Sigmoid colon (tissue), 7 donors: ENCODE data around the gene TDRKH. TPM values are rescaled to one million over a fixed set of nuclear protein-coding genes. Genes with fewer than 3 reads are reported as not detected.
"Not testable (repeated sequence)": the region's sequence is repeated elsewhere in the genome, so short reads cannot be mapped to it uniquely, and the experiment has no call there.

ENCODE experiments used
- DNase-seq: peaks from one replicate; pipeline ENCODE4 v3.0.0-alpha.2; 2019
- H3K27ac ChIP-seq, 4 donors: fragments of 200-600 bp; sonication (generic); one replicate each; pipeline ENCODE4 v1.5.1; 2016 to 2019; ENCODE audit warnings: mild to moderate bottlenecking in 1 of 4
- H3K27me3 ChIP-seq, 3 donors: fragments of 200-600 bp; sonication (generic); one replicate each; pipeline ENCODE4 v1.5.1; 2019; ENCODE audit warnings: mild to moderate bottlenecking in 1 of 3
- H3K36me3 ChIP-seq, 4 donors: fragments of 200-600 bp; sonication (generic); one replicate each; pipeline ENCODE4 v1.5.1; 2016 to 2019
- H3K4me1 ChIP-seq, 4 donors: fragments of 200-600 bp; sonication (generic); one replicate each; pipeline ENCODE4 v1.5.1; 2017 to 2019
- H3K4me3 ChIP-seq, 4 donors: fragments of 200-600 bp; sonication (generic); one replicate each; pipeline ENCODE4 v1.5.1; 2017 to 2019; ENCODE audit warnings: mild to moderate bottlenecking in 2 of 4, moderate library complexity in 1 of 4
- H3K9me3 ChIP-seq, 4 donors: fragments of 200-600 bp in 3 of 4; sonication (generic) in 3 of 4; one replicate each; pipeline versions ENCODE4 v1.5.1 to v1.6.1; 2013 to 2019
- EP300 ChIP-seq, 4 donors: sonication (generic); formaldehyde crosslinking; IDR thresholded peaks; one replicate each; pipeline ENCODE4 v1.6.1; 2017; ENCODE audit warnings: antibody characterized with exemption in 4 of 4
- POLR2A ChIP-seq, 2 donors: fragments of 450-650 bp; IDR thresholded peaks; one replicate each; pipeline ENCODE4 v1.6.1; 2016; ENCODE audit warnings: antibody characterized with exemption in 2 of 2, mild to moderate bottlenecking in 2 of 2, moderate library complexity in 2 of 2
- POLR2AphosphoS5 ChIP-seq, 4 donors: sonication (generic); formaldehyde crosslinking; IDR thresholded peaks; one replicate each; pipeline ENCODE4 v1.6.1; 2017; ENCODE audit warnings: antibody characterized with exemption in 4 of 4
- WGBS, 2 donors: extraction: QIAGEN DNeasy Blood & Tissue Kit; methylation state at CpG; one replicate each; pipeline ENCODE4 v1.1.7; 2013; 5-methylcytosine and 5-hydroxymethylcytosine counted together
- intact Hi-C: fragments of 100-400 bp; cut with DNase I; formaldehyde crosslinking; loops from one replicate; pipeline ENCODE4 v1.15.1; 2023
- polyA plus RNA-seq, 3 donors: library from polyadenylated mRNA; stranded (reverse); fragments of 200-250 nt; gene quantifications; one replicate each; pipeline ENCODE4 v1.2.3, GENCODE V29; 2013
- total RNA-seq, 4 donors: library from RNA; depleted of rRNA; stranded (reverse); fragments of >200 nt; gene quantifications; one replicate each; pipeline ENCODE4 v1.1.0, GENCODE V29; 2016
- TF ChIP-seq, protein P1 (sequence below), 4 experiments: fragments of 450-650 bp in 3 of 4; fragments of 200-600 bp in 1 of 4; IDR thresholded peaks; one replicate each; pipeline ENCODE4 v1.5.1; 2016 to 2019; ENCODE audit warnings: antibody characterized with exemption in 4 of 4, mild to moderate bottlenecking in 3 of 4, moderate library complexity in 2 of 4
- donor health status: healthy with polysubstance abuse.
- donor health status: Bipolar disorder and iron deficiency.
- donor health status: healthy.

The TDRKH gene
- total and polyA plus RNA-seq, 7 donors, result 1.8 to 5.5 (median 3.9) TPM

DNA sequence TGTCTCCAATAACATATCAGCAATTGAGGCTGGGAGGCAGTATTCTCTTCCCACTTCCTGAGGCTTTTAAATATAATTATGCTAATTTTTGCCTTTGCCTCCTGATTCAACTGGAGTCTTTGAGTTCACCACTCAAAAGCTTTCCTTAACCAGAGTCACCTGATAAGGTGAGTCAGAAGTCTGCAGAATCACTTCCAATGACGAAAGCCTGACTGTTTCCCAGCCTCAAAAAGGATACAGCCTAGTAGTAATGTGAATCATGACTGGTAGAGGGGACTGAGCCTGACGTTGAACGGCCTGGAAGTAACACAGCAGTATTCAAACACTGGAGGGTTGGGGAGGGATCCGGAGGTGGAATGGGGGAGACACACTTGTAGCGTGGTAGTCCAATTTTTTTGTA is 16.6 kb downstream of the TDRKH start:
- 87 to 88% methylated on average over 5 of the region's 5 CpGs for WGBS, 2 donors

DNA sequence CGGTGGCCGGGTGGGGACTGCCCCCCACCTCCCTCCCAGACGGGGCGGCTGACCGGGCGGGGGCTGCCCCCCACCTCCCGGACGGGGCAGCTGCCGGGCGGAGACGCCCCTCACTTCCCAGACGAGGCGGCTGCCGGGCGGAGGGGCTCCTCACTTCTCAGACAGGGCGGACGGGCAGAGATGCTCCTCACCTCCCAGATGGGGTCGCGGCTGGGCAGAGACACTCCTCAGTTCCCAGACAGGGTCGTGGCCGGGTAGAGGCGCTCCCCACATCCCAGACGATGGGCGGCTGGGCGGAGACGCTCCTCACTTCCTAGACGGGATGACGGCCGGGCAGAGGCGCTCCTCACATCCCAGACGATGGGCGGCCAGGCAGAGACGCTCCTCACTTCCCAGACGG is 21.0 kb downstream of the TDRKH start:
- H3K9me3 ChIP-seq, H3K27ac ChIP-seq, DNase-seq, H3K27me3 ChIP-seq, H3K4me3 ChIP-seq, H3K4me1 ChIP-seq, intact Hi-C loops: not testable (repeated sequence)
- H3K36me3 ChIP-seq, result peaks cover 0 to 10% (median 3%) of the 10 kb centered on the region in 4 donors
- 83 to 90% methylated on average over 34 of the region's 34 CpGs for WGBS, 2 donors

More for the DNA sequence above, 16.6 kb downstream of the TDRKH start:
- Histone ChIP-seq H3K27me3 (no peaks in the 10 kb centered on the region), H3K4me1 (no peaks in the 10 kb centered on the region), H3K9me3 (no peaks in the 10 kb centered on the region), H3K27ac (no peak overlapping the region), H3K36me3 (peaks cover 0 to 52% (median 10%) of the 10 kb centered on the region in 4 donors), H3K4me3 (no peak overlapping the region)
- intact Hi-C loops, result no loop called here
- no peak for DNase-seq
- no peak for TF ChIP-seq POLR2A (IDR thresholded peaks at IDR 0.05)

DNA sequence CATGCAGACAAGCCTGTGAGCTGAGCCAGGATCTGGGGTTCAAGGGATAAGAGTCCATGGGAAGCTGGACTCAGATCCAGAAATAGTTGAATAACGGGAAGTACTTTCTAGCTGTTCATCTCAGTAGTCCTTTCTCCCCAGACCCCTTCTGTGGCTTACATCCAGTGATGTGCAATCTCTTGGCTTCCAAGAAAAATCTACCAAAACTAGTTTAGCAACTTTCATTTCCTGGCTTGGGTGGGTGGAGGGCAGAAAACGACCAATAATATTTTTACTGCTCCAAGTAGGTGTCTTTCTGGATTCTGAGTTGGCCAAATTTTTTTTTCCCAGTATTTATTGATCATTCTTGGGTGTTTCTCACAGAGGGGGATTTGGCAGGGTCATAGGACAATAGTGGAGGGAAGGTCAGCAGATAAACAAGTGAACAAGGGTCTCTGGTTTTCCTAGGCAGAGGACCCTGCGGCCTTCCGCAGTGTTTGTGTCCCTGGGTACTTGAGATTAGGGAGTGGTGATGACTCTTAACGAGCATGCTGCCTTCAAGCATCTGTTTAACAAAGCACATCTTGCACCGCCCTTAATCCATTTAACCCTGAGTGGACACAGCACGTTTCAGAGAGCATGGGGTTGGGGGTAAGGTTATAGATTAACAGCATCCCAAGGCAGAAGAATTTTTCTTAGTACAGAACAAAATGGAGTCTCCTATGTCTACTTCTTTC is 21.8 kb downstream of the TDRKH start:
- H3K4me1 ChIP-seq, H3K36me3 ChIP-seq, DNase-seq, H3K9me3 ChIP-seq, H3K27me3 ChIP-seq, H3K27ac ChIP-seq, intact Hi-C loops, H3K4me3 ChIP-seq: not testable (repeated sequence)
- WGBS, 2 donors, result 12 to 54% methylated on average over 2 of the region's 7 CpGs

DNA sequence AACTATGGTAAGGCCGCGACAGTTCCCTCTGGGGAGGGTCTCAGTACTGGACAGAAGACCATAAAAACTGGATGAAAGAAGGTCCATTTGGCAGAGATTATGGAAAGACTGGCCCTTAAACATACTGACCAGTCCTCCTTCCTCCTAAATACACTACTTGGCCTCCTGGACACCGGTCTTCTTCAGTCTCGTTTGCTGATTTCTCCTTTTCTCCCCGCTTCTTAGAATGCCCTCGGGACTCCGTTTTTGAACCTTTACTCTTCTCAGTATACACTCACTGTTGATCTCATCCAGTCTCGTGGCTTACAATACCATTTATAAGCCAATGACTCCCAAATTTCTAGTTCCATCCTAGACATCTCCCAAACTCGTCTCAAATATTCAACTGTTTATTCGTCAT is 26.3 kb downstream of the TDRKH start:
- no peaks in the 10 kb centered on the region for H3K27me3 ChIP-seq
- intact Hi-C loops, result no loop called here
- peaks cover 0 to 15% (median 9%) of the 10 kb centered on the region in 4 donors for H3K4me1 ChIP-seq
- peaks cover 0 to 33% (median 16%) of the 10 kb centered on the region in 4 donors for H3K36me3 ChIP-seq
- 50 to 53% methylated on average over 10 of the region's 10 CpGs for WGBS, 2 donors
- no peak for TF ChIP-seq POLR2A (IDR thresholded peaks at IDR 0.05)
- DNase-seq, result no peak
- H3K4me3 ChIP-seq, result peak overlapping the region; percentile 62 to 83 (median 74)
- H3K9me3 ChIP-seq, result no peaks in the 10 kb centered on the region
- H3K27ac ChIP-seq, result peak overlapping the region; percentile 80 to 92 (median 88)

DNA sequence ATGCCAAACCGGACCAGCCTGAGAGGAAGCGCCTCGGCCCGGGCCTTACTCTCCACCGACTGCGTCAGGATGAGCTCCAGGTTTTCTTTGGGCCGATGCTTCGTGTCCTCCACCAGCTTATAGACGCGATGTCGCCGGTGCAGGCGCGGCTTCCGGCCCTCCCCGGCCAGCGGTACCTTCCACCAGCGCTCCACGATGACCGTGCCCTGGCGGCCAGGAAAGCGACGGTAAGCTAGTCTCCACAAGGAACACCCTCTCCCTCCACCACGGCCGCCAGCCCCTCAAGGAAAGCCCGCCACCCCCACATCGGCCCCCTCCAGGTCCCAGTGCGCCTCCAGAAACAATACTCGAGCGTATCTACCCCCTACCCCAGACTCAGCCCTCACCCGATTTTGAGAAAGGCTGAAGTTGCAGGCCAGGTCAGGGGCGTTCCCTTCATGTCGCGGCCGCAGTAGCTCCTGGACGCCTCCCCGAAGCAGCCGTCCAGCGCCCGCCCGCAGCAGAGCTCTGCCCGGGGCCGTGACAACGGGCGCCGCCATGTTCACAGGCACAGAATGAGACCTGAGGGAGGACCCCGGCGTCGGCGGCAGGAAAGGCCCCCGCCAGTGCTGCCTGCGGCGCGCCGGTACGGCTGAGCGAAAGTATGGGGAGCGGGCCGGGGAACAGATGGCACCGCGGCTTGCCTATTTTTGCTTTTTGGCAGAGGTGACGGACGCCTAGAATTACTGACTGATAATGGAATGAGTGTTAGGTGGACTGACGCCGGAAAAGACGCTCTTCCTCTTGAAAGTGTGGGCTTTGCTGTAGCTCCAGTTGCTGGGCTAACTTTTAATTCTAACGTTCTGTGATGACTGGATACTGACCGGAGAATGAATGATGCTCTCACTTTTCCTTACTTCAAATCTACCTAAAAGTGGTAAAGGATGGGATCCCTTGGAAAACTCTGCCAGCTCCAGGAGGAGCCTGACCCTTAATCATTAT is 27.1 kb downstream of the TDRKH start, which contains the start of gene MRPL9:
TSS of gene MRPL9 (minus strand) at position 556 of the 981 bp plus-strand sequence. CDS start at position 539, 17 bp downstream.
- TF ChIP-seq EP300 (IDR thresholded peaks at IDR 0.05) (no peak), POLR2AphosphoS5 (IDR thresholded peaks at IDR 0.05) (peak in 3 of 4 donors; percentile 50 to 65 (median 55)), POLR2A (IDR thresholded peaks at IDR 0.05) (peak in 1 of 2 donors; percentile 18)
- Histone ChIP-seq H3K9me3 (no peaks in the 10 kb centered on the region), H3K4me1 (peaks cover 0 to 15% (median 9%) of the 10 kb centered on the region in 4 donors), H3K27me3 (no peaks in the 10 kb centered on the region), H3K36me3 (peaks cover 0 to 41% (median 16%) of the 10 kb centered on the region in 4 donors), H3K4me3 (peak within 1 kb of the TSS; percentile 62 to 83 (median 74)), H3K27ac (peak within 1 kb of the TSS; percentile 80 to 92 (median 88))
- DNase-seq, result peak; percentile 88
- intact Hi-C loops, result no loop called here
- WGBS, 2 donors, result 1% methylated on average over 68 of the region's 68 CpGs

DNA sequence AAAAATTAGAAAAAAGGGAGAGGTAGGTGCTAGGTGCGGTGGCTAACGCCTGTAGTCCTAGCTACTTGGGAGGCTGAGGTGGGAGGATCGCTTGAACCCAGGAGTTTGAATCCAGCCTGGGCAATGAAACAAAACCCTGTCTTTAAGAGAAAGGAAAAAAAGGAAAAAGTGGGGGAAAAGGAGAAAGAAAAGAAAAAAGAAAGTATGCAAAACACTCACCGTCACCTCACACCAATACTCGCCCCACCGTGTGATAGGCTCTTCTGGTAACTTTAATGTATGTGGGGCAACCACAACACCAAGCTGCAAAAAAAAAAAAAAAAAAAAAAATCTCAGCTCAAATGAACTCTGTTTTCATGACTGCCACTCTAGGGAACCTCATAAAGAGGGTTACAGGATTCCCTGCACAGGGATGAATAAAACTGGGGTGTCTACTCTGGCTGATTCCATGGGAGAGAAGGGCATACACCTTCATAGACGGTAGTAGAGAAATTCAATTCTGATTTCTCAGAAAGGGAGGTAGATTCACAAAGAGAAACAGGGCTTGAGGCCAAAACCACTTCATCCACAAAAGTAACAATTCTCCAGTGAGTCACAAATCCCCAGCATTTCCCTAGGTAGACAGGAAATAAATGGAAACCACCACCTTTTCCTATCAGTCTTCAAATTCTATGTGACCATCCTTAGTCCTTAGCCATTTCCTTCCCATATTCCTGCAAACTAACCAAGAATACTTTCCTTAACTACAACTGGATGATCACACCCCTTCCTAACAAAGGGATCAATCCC is 29.5 kb downstream of the TDRKH start:
- DNase-seq, result no peak
- H3K27ac ChIP-seq, result no peak overlapping the region
- intact Hi-C loops, result no loop called here
- H3K9me3 ChIP-seq, result no peaks in the 10 kb centered on the region
- H3K4me3 ChIP-seq, result no peak overlapping the region
- no peak for TF ChIP-seq EP300 (IDR thresholded peaks at IDR 0.05)
- no peak for TF ChIP-seq POLR2A (IDR thresholded peaks at IDR 0.05)
- TF ChIP-seq, protein P1, sequence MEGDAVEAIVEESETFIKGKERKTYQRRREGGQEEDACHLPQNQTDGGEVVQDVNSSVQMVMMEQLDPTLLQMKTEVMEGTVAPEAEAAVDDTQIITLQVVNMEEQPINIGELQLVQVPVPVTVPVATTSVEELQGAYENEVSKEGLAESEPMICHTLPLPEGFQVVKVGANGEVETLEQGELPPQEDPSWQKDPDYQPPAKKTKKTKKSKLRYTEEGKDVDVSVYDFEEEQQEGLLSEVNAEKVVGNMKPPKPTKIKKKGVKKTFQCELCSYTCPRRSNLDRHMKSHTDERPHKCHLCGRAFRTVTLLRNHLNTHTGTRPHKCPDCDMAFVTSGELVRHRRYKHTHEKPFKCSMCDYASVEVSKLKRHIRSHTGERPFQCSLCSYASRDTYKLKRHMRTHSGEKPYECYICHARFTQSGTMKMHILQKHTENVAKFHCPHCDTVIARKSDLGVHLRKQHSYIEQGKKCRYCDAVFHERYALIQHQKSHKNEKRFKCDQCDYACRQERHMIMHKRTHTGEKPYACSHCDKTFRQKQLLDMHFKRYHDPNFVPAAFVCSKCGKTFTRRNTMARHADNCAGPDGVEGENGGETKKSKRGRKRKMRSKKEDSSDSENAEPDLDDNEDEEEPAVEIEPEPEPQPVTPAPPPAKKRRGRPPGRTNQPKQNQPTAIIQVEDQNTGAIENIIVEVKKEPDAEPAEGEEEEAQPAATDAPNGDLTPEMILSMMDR (IDR thresholded peaks at IDR 0.05), result no peak
- TF ChIP-seq POLR2AphosphoS5 (IDR thresholded peaks at IDR 0.05), result no peak
- H3K36me3 ChIP-seq, result peaks cover 0 to 56% (median 16%) of the 10 kb centered on the region in 4 donors
- H3K27me3 ChIP-seq, result no peaks in the 10 kb centered on the region
- peaks cover 0 to 15% (median 9%) of the 10 kb centered on the region in 4 donors for H3K4me1 ChIP-seq
- WGBS, 2 donors, result 96% methylated on average over 7 of the region's 7 CpGs
